Pulmonary artery endothelial cell (primary cell): ENCODE data around the gene KCNJ18. TPM values are rescaled to one million over a fixed set of nuclear protein-coding genes. Genes with fewer than 3 reads are reported as not detected.
"Not testable (repeated sequence)": the region's sequence is repeated elsewhere in the genome, so short reads cannot be mapped to it uniquely, and the experiment has no call there.

Experiments
- DNase-seq: peaks from one replicate; pipeline ENCODE4 v3.0.0-alpha.2; 2011; ENCODE audit warnings: low read depth, low spot score
- total RNA-seq: library from RNA; depleted of rRNA; stranded (reverse); fragments of >200 nt; gene quantifications from 2 replicates; pipeline ENCODE4 v1.2.3, GENCODE V29; 2014

KCNJ18 gene
- total RNA-seq, 1 donor from 2014 or later: not detected

DNA sequence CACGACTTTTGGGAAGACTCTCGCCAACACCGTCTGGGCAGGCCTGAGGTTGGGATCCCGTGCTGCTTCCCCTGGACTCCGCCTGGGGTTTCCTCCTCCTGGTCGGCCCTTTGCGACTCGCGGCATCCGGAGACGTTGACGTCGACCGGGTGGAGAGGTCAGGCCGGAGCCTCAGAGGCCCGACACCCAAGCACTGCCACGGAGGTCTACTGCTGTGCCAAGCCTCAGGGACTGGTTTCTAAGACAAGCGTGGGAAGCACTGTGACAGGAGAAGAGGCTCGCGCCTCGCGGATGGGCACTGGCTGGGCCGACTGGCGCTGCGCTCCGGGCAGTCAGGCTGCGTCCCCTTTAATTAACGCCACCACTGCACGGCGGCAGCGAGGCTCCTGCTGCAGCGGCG, 7.9 kb upstream of the KCNJ18 start:
- DNase-seq: not testable (repeated sequence)

DNA sequence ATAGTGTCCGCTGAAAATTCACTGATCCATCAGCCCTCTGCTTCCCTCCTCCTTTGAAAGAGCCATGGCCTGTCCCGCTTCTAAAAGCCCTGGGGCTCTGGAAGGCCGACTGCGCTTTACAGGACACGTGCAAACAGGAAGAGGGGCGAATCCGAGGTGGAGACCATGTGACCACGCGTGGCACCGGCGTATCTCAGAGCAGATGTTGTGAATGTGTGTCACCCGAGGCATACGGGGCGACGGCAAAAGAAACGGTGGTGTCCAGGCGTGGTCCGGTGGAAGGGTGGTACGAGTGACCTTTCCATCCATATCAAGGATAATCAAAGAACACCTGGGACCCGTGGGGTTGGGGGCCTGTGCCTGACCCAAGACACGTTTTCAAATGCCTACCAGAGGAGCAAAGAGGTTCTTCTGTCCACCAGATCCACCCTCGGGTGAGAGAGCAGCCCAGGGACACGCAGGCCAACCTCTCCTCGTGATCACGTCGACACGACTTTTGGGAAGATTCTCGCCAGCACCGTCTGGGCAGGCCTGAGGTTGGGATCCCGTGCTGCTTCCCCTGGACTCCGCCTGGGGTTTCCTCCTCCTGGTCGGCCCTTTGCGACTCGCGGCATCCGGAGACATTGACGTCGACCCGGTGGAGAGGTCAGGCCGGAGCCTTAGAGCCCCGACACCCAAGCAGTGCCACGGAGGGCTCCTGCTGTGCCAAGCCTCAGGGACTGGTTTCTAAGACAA, 7.1 kb upstream of the KCNJ18 start:
- DNase-seq: not testable (repeated sequence)

DNA sequence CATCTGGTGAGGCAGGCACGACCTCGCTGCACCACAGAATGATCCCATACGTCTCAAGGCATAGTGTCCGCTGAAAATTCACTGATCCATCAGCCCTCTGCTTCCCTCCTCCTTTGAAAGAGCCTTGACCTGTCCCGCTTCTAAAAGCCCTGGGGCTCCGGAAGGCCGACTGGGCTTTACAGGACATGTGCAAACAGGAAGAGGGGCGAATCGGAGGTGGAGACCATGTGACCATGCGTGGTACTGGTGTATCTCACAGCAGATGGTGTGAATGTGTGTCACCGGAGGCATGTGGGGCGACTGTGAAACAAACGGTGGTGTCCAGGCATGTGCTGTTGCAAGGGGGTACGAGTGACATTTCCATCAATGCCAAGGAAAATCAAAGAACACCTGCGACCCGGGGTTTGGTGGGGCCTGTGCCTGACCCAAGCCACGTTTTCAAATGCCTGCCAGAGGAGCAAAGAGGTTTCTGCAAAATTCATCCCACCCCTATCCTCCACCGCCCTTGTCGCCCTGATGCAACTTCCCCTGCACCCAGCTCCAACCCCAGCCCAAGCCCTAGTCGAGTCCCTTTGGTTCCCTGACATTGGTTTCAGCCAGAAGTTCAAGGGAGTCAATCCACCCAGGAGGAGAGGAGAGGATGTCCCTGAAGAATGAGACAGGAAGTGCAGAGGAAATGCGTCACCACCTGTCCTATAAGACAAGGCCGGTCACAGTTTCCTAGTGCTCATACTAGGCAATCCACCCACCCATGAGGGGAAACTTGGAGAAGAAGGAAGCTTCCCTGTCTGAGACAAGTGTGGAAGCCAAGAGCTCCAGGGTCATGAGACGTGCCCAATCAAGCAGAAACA, 5.9 kb upstream of the KCNJ18 start:
- DNase-seq: no peak

DNA sequence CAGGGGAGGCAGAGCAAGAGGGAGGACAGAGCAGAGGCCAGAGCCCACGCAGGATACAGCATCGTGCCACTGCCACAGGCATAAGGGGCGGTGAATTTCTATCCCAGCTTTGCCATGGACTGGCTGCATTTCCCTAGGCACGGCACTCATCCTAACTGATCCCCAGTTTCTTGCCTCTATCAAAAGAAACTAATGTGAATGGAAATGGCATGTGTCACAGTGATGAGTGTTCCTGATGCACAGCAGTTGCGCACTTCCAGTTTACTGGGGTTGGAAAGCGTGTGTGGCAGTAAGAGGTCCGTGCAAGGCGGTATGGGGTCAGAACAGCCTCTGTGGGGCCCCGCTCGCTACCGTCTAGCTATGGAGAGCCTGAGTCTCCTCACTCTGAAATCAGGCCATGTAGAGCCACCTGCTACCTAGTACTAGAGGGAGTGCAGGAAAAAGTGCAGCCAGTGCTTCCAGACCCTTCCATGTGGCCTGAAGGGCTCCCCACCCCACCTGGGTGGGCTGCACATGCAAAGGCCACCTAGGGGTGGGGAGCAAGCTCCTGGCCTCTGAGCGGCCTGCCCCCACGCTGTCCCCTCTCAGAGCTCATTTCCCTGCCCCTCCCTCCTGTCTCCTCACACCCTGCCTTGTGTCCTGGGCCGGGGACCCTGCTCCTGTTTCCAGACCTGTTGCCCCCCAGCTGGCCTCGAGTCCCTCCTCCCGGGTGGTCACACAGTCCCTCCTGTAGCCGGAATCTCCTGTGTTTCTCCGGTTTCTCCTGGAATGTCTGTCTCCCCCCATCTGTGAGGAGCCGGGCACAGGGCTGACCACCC, 5.0 kb upstream of the KCNJ18 start:
- DNase-seq: no peak

DNA sequence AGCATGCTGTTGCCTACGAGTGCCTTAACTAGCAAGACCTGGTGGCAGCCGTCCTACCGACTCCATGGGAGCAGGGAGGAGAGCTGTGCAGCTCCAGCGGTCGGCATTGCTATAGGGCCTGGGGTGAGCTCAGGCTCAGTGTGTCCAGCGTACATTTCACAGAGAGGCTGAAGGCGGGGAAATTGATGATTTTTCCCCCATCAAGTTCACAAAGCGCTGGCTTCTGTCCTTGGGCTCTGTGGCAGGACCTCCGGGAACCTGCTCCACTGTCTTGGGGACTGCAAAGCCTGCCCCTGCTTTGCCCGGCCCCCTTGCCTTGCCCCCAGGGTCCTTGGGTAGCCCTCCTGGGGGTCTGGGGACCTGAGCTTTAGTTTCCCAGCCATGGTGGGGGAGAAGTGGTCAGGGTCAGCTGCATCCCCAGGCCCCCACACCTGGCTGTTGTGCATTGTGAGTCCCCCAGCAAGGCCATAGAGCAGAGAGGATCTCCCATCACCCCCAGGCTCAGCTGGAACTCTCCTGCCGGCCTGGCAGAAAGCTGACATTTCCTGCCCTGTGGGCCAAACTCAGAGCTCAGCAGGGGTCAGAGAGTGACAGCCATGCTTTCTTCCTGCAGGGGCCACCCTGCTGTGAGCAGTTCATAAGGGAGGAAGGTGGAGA, 3.9 kb upstream of the KCNJ18 start:
- no peak for DNase-seq

DNA sequence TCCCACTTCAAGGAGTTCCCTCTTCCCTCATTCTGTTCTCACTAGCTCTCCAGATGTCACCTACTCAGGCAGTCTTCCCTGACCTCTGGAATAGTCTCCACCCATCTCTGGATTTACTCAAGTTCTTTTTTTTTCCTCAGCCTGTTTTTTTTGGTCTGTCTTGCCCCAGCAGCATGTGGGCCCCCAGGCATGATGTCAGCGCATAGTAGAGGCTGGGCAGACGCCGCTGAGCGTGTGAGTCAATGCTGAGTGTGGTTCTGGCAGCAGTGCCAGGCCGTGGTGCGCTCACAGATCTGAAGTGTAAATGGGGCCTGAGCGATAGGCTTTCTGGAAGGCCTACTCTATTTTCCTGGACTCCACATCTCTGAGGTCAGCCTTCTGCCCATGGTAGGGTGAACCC, 2.7 kb upstream of the KCNJ18 start:
- DNase-seq: no peak

DNA sequence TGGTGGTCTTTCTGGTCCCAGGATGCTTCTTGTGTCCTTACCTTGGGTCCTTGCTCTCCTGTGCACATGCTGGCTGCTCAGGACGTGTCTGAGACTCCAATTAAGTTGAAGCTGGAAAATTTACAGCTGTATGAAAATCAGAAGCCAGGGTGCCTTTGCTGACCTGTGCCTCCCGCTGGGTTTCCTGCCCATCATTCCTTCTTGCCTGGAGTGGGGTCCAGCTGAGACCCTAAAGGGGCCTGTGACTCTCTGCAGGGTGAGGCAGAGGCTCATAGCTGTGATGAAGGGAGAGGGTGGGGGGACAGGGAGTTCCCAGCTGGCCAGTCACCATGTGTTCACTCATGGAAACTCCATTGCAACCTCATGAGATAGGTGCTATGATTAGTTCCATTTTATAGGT, 1.5 kb upstream of the KCNJ18 start:
- not testable (repeated sequence) for DNase-seq

DNA sequence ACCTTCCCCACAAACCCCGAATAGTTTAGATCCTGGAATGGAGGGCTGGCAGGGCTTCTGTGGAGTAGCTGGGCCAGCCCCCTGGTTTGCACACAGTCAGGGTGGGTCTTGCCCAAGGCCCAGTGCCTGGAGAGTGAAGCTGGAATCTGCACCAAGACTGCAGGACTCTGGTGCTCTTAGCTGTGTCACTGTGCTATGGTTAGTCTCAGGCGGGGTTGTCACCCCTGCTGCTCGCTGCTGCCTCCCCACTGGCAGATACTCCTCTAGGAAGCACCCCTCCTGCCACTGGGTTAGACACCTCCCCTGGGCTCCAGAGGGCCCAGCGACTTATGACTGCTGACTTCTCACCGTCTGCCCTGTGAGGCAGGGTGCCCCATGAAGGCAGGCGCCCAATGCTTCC, 842 bp upstream of the KCNJ18 start:
- DNase-seq: not testable (repeated sequence)

DNA sequence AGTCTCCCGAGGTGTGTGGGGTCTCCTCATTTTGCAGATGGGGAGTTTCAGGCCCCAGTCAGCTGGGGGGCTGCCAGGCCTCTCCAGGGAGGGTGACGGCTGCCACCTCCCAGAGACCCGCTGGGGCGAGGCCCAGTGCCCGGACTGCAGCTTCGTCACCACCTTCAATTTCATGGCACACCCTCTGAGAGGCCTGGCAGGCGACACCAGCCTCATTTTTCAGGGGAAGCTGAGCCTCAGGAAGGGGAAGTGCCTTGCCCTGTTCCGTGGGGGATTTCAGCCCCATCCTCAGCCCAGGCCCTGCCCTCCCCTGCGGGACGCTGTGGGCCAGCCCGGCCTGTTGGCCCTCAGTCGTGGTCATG, 362 bp downstream of the KCNJ18 start:
- DNase-seq: not testable (repeated sequence)

DNA sequence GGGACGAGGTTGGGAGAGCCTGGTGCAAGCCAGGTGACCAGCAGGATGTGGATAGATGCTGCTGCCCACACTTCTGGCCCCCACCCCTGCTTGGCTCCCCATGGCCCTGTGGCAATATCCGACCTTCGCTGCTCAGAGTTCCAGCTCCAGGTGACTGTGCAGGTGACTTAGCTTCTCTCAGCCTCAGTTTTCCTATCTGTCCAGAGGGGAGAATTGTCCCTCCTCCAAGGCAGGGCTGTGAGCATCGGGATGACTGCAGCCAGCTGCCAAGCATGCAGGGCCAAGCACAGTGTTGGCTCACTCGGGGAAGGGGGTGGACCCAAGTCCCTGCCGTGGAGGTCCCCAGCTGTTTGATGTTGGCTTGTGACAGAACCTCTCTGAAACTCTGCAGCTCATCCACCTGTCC, 1.1 kb downstream of the KCNJ18 start:
- not testable (repeated sequence) for DNase-seq

DNA sequence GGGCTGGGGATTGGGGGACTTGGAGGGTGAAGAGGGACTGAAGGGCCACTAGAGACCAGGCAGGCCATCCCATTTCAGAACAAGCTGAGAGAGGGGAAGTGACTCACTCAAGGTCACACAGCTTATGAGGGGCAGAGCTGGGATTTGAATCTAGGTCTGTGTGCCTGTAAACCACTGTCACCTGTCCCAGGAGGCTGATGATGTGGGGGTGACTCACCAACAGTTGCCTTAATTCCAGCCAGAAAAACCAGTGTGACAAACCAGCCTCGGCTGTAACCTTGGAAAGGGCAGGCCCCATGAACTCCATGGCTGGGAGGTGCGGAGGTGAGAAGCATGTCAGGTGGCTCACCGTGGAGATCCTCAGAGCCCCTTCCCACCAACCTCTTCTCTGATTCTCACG, 1.6 kb downstream of the KCNJ18 start:
- DNase-seq: not testable (repeated sequence)

DNA sequence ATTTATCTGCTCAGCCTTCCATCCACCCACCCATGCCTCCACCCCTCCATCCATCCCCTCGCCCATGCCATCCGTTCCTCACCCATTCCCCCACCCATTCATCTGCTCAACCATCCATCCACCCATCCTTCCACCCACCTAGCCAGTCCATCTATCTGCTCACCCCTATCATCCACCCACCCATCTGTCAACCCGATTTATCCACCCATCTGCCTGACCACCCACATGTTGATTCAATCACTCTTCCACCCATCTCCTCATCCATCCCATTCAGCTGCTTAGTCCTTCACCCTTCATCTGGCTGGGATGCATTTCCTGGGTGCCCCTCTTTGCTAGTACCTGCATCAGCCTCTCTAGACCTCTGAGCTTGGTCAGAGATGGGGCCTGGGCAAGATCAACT, 3.9 kb downstream of the KCNJ18 start:
- not testable (repeated sequence) for DNase-seq

DNA sequence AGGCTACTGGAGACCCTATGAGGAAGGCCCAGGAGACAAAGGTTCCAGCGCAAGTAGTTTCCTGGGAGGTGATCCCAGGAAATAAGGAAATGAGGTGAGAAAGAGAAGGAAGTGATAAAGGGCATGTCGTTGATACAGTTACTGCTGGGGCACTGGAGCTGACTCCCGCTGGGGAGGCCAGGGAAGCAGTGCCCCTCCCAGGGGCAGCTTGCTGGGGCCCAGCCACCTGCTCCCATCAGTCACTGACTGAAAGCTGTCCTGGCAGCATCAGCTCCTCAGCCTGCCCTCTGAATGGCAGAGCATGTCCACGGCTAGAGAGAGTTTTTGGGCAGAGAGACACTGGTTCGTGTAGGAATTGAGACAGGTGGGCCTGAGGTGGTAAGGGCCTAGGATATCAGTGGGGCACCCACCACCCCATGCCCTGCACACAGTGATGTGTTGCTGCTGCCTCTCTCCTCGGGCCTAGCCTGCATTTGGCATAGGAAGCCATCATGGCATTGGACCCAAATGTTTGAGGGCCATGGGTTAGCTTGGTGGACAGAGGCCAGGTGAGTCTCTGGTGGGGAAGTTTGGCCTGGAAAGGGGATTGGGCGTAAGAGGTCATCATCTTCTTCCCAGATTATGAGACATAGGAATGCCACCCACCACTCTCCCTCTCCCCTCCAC, 4.7 kb downstream of the KCNJ18 start:
- not testable (repeated sequence) for DNase-seq

DNA sequence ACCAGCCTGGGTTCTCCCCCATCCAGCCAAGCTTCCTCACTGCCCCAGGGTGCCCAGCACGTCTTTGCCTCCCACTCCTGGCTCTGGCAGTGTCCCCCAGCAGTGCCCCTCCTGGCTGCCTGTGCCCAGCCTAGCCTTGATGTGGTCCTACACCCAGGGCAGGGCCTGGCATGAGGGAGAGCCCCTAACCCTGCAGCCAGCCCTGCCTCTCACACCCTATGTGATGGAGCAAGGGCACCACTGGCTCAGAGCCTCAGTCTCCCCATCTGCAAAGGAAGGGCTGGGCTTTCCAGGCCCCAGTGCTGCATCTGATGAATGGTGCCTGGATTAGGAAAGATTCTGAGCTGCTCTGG, 5.2 kb downstream of the KCNJ18 start:
- not testable (repeated sequence) for DNase-seq

DNA sequence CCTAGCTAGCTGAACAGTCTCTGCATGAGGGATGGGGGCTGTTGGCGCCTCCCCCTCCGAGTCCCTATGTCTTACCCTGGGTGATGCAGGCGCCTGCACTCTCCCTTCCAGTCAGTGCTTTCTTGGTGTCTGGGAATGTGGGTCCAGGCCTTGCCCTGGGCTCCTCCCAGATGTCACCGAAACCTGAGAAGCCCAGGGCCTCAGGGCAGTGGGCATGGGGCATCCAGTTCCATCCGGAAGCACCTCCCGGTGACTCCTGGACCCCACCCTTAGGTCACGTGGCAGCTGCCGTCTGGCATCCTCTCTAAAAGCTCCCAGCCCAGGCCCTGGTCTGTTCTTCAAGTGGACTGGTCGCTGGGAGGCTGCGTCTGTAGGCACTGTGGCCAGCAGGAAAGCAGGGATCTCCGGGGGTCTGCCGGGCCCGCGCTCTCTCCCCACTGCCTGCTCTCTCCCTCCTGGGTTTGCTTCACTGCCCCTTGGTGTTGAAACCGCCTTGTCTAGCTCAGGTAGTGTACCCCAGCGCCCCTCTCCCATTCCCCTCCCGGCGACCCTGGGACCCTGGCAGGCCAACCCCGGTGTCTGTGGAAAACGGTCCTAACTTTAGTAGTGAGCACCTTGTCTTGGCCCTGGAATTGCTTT, 6.2 kb downstream of the KCNJ18 start:
- not testable (repeated sequence) for DNase-seq

DNA sequence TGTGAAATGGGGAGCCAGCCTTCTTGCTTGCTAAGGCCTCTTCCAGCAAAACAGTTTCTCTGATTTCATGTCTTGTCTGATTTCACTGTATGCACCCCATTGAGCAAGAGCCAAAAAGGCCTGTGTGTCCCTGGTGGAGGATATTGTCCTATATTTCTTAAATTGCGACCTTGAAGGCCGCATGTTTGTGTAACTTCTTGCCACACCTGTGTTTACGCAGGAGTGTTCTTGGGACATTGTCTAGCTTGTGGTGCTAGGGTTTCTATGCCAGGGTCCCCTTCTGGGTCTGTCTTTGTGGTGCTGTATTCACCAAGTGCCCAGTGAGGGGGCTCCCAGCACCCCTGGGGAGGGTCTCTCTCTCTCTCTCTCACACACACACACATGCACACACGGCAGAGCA, 6.8 kb downstream of the KCNJ18 start:
- not testable (repeated sequence) for DNase-seq

DNA sequence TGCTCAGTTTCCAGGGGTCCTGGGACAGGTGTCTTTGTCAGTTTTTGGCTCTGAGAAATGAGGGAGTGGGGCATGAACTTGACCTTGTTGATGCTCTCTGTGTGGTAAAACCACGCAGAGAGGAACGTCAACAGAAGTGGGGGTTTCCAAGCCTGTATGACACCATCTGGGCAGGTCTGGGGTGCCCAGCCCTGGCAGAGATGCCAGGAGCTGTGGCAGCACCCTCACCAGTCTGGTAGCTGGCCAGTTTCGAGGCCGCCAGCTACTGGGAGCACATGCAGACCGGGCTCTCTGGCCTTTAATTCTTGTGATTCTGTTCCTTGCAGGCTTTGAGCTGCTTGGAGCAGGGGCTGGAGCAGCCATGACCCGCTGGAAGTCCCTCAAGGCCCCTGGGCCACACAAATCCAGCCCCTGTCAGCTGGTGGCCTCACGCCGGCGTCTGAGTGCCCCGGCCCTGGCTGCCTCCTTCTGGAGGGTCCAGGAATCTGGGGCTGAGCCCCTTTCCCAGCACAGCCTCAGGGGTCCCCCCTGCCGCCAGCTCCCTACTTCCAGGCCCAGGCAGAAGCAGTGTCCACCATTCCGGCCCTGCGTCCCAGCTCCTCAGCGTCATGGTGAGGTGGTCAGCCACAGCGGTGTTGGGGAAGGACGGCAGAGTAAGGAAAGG, 7.4 kb downstream of the KCNJ18 start:
- DNase-seq: not testable (repeated sequence)

DNA sequence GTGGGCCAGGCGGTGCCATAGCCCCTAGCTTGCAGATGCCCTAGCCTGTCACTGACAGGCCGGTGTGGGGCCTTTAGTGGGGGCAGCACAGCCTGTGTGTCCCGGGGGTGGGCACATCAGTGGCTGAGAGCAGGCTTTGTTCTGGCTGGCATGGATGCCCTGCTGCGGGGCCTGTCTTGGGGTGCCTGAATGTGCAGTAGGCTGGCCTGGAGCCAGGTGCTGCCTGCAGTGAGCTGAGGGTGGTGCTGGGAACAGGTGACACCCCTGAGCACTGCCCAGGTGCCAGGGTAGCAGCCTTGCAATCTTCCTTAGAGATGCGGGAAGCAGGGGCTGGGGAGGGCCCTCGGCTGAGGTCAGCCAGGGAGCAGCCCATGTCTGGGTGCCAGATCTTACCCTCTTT, 8.8 kb downstream of the KCNJ18 start:
- not testable (repeated sequence) for DNase-seq

DNA sequence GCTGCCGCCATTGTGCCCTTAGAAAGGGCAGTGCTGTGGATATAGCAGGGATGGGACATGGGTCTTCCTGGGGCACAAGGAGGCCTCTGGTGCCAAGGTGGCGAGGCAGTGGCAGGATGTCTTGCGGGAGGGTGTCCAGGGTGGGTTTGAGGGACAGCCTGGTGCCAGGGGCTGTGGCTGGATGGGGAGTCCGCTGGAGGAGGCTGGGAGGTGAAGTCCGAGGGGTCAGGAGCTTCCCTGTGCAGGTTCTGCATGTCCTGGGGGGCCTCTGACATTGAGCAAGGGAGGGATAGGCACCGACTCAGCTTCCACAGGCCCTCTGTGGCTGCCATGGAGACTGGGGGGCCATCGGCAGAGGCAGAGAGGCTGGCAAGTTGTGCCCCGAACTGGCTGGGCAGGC, 9.7 kb downstream of the KCNJ18 start:
- not testable (repeated sequence) for DNase-seq

DNA sequence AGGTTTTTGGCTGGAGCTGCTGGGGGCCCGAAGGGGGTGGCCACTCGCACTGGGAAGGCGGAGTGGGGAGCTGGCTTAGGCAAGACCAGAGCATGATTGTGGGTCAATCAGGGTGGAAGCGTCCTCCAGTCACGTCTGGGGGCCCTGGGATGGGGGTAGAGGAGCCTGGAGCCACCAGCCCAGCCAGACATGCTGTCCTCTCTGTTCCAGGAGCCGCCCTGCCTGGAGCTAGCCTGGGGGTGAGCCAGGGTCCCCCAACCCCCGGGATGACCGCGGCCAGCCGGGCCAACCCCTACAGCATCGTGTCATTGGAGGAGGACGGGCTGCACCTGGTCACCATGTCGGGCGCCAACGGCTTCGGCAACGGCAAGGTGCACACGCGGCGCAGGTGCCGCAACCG, 10.2 kb downstream of the KCNJ18 start:
- DNase-seq: not testable (repeated sequence)
